K562 (cell line): ENCODE results near the gene DGKB.

Experiments used
- BHLHE40 ChIP-seq: IDR thresholded peaks from 2 replicates; pipeline ENCODE4 v1.6.1; 2011; ENCODE audit warnings: low read length, improper control_type of control experiment
- MLX ChIP-seq, 2 experiments: fragments of 450-650 bp in 1 of 2; sonication (generic) in 1 of 2; formaldehyde crosslinking; conservative IDR thresholded peaks; 2 replicates each; pipeline versions ENCODE4 v1.4.0 to v1.8.1; 2020 to 2022; ENCODE audit warnings: mild to moderate bottlenecking in 1 of 2, missing genetic modification reagents in 1 of 2

GRCh38 chr7:14938181-14938580 lies 35.6 kb upstream of the DGKB start:
- TF ChIP-seq BHLHE40, result no peak
- no peak for TF ChIP-seq MLX (CRISPR knock-in tag; conservative IDR thresholded peaks at IDR 0.05)
